ENCODE data around the gene PBX2. TPM values are rescaled to one million over a fixed set of nuclear protein-coding genes. Genes with fewer than 3 reads are reported as not detected.

PBX2 gene
- total RNA-seq, 4 donors from 2014 or later = 42.9 to 70.1 (median 61.0) TPM

- TF ChIP-seq EP300 (IDR thresholded peaks at IDR 0.05) (no peak), POLR2A (IDR thresholded peaks at IDR 0.05) (no peak), POLR2AphosphoS5 (IDR thresholded peaks at IDR 0.05) (no peak)
- TF ChIP-seq, protein P1, sequence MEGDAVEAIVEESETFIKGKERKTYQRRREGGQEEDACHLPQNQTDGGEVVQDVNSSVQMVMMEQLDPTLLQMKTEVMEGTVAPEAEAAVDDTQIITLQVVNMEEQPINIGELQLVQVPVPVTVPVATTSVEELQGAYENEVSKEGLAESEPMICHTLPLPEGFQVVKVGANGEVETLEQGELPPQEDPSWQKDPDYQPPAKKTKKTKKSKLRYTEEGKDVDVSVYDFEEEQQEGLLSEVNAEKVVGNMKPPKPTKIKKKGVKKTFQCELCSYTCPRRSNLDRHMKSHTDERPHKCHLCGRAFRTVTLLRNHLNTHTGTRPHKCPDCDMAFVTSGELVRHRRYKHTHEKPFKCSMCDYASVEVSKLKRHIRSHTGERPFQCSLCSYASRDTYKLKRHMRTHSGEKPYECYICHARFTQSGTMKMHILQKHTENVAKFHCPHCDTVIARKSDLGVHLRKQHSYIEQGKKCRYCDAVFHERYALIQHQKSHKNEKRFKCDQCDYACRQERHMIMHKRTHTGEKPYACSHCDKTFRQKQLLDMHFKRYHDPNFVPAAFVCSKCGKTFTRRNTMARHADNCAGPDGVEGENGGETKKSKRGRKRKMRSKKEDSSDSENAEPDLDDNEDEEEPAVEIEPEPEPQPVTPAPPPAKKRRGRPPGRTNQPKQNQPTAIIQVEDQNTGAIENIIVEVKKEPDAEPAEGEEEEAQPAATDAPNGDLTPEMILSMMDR (IDR thresholded peaks at IDR 0.05) = no peak
- H3K27ac ChIP-seq = peak overlapping the region in 1 of 4 donors; percentile 3
- no peaks in the 10 kb centered on the region for H3K27me3 ChIP-seq
- peaks cover 0 to 41% (median 8%) of the 10 kb centered on the region in 3 donors for H3K4me1 ChIP-seq
- no peaks in the 10 kb centered on the region for H3K9me3 ChIP-seq
- peaks cover 0 to 53% of the 10 kb centered on the region in 2 donors for H3K36me3 ChIP-seq
- no peak overlapping the region for H3K4me3 ChIP-seq
- no peak for ATAC-seq
- 95% methylated on average over 3 of the region's 6 CpGs; no CpG with 5 or more reads in 1 of the 2 donors for WGBS, 2 donors (ENCODE audit: low coverage in 1 of 2)
These were observed 18.8 kb downstream of the PBX2 start for GRCh38 chr6:32171234-32171633.

GRCh38 chr6:32170294-32170693 lies 19.7 kb downstream of the PBX2 start:
- peak overlapping the region in 1 of 4 donors; percentile 74 for H3K27ac ChIP-seq

GRCh38 chr6:32168807-32169591 lies 21.0 kb downstream of the PBX2 start:
- H3K27ac ChIP-seq = peak overlapping the region in 3 of 4 donors; percentile 16 to 74 (median 35)
- H3K36me3 ChIP-seq = peaks cover 0 to 74% of the 10 kb centered on the region in 2 donors
- no peaks in the 10 kb centered on the region for H3K9me3 ChIP-seq
- peaks cover 0 to 24% (median 0%) of the 10 kb centered on the region in 3 donors for H3K4me1 ChIP-seq
- TF ChIP-seq, protein P1 (IDR thresholded peaks at IDR 0.05) = no peak
- TF ChIP-seq EP300 (IDR thresholded peaks at IDR 0.05) (no peak), POLR2A (IDR thresholded peaks at IDR 0.05) (no peak), POLR2AphosphoS5 (IDR thresholded peaks at IDR 0.05) (no peak)
- no peak overlapping the region for H3K4me3 ChIP-seq
- ATAC-seq = no peak
- H3K27me3 ChIP-seq = no peaks in the 10 kb centered on the region
- 59 to 64% methylated on average over 3 to 4 of the region's 11 CpGs for WGBS, 2 donors (ENCODE audit: low coverage in 1 of 2)

More at GRCh38 chr6:32170294-32170693, 19.7 kb downstream of the PBX2 start:
- no peak for TF ChIP-seq POLR2AphosphoS5 (IDR thresholded peaks at IDR 0.05)
- no peak for TF ChIP-seq POLR2A (IDR thresholded peaks at IDR 0.05)
- TF ChIP-seq, protein P1 (IDR thresholded peaks at IDR 0.05) = no peak
- no peak for TF ChIP-seq EP300 (IDR thresholded peaks at IDR 0.05)
- no peak for ATAC-seq
- H3K9me3 ChIP-seq = no peaks in the 10 kb centered on the region
- H3K27me3 ChIP-seq = no peaks in the 10 kb centered on the region
- H3K4me1 ChIP-seq = peaks cover 0 to 37% (median 7%) of the 10 kb centered on the region in 3 donors
- H3K4me3 ChIP-seq = no peak overlapping the region
- peaks cover 0 to 61% of the 10 kb centered on the region in 2 donors for H3K36me3 ChIP-seq
- 80 to 100% methylated on average over 2 to 4 of the region's 11 CpGs for WGBS, 2 donors (ENCODE audit: low coverage in 1 of 2)

GRCh38 chr6:32168350-32168749 lies 21.7 kb downstream of the PBX2 start:
- H3K36me3 ChIP-seq = peaks cover 0 to 80% of the 10 kb centered on the region in 2 donors
- H3K27me3 ChIP-seq = no peaks in the 10 kb centered on the region
- peak overlapping the region in 3 of 4 donors; percentile 16 to 74 (median 35) for H3K27ac ChIP-seq
- no peak overlapping the region for H3K4me3 ChIP-seq
- TF ChIP-seq POLR2A (IDR thresholded peaks at IDR 0.05) (no peak), EP300 (IDR thresholded peaks at IDR 0.05) (no peak), POLR2AphosphoS5 (IDR thresholded peaks at IDR 0.05) (no peak)
- TF ChIP-seq, protein P1 (IDR thresholded peaks at IDR 0.05) = no peak
- no peak for ATAC-seq
- no peaks in the 10 kb centered on the region for H3K9me3 ChIP-seq
- 61 to 67% methylated on average over 1 to 2 of the region's 2 CpGs for WGBS, 2 donors (ENCODE audit: low coverage in 1 of 2)
- peaks cover 0 to 22% (median 0%) of the 10 kb centered on the region in 3 donors for H3K4me1 ChIP-seq
